ENCODE data around the gene STH. TPM values are rescaled to one million over a fixed set of nuclear protein-coding genes. Genes with fewer than 3 reads are reported as not detected.
"Not testable (repeated sequence)": the region's sequence is repeated elsewhere in the genome, so short reads cannot be mapped to it uniquely, and the experiment has no call there.

The STH gene
- total RNA-seq, 3 donors from 2014 or later: not detected

DNA sequence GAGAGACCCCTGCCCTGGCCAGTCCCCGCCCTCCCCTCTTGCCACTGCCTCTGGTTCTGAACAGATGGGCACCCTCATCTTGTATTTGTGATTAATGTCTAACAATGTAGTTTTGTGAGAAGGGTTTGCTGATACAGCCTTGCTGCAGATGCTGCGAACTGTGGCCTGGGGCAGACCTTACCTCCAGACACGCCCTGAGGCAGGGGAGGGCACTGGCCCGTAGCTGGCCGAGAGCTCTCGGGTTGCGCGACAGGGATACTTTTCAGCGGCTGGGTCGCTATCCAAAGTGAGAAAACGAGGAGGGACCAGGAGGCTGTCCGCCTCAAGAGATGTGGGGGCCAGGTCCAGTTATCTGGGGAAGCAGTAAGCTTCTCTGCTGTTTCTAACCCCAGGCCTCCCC, 21.9 kb downstream of the STH start:
- no peak for TF ChIP-seq POLR2AphosphoS5 (IDR thresholded peaks at IDR 0.05)
- TF ChIP-seq, protein P1, sequence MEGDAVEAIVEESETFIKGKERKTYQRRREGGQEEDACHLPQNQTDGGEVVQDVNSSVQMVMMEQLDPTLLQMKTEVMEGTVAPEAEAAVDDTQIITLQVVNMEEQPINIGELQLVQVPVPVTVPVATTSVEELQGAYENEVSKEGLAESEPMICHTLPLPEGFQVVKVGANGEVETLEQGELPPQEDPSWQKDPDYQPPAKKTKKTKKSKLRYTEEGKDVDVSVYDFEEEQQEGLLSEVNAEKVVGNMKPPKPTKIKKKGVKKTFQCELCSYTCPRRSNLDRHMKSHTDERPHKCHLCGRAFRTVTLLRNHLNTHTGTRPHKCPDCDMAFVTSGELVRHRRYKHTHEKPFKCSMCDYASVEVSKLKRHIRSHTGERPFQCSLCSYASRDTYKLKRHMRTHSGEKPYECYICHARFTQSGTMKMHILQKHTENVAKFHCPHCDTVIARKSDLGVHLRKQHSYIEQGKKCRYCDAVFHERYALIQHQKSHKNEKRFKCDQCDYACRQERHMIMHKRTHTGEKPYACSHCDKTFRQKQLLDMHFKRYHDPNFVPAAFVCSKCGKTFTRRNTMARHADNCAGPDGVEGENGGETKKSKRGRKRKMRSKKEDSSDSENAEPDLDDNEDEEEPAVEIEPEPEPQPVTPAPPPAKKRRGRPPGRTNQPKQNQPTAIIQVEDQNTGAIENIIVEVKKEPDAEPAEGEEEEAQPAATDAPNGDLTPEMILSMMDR (IDR thresholded peaks at IDR 0.05): no peak
- no peak for TF ChIP-seq POLR2A (IDR thresholded peaks at IDR 0.05)
- Histone ChIP-seq H3K36me3 (no peaks in the 10 kb centered on the region), H3K27me3 (no peaks in the 10 kb centered on the region), H3K4me3 (no peak overlapping the region), H3K9me3 (no peaks in the 10 kb centered on the region), H3K4me1 (no peaks in the 10 kb centered on the region), H3K27ac (no peak overlapping the region)
- intact Hi-C loops (cut with DNase I; ENCODE audit: low total_unique reads): no loop called here
- peak in 1 of 2 donors; percentile 38 for DNase-seq (ENCODE audit: low spot score in 2 of 2)

DNA sequence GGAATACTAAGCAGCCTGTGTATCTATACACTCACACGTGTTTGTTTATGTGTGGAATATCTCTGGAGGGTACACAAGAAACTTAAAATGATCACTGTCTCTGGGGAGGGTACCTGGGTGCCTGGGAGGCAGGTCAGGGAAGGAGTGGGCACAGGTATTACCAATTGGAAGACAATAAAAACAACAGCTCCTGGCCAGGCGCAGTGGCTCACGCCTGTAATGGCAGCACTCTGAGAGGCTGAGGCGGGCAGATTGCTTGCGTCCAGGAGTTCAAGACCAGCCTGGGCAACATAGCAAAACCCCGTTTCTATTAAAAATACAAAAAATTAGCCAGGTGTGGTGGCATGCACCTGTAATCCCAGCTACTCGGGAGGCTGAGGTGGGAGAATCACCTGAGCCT, 24.3 kb downstream of the STH start:
- DNase-seq (ENCODE audit: low spot score in 2 of 2); H3K36me3 ChIP-seq; H3K4me3 ChIP-seq; H3K27ac ChIP-seq; H3K27me3 ChIP-seq; H3K9me3 ChIP-seq; intact Hi-C loops (cut with DNase I; ENCODE audit: low total_unique reads); H3K4me1 ChIP-seq: not testable (repeated sequence)

DNA sequence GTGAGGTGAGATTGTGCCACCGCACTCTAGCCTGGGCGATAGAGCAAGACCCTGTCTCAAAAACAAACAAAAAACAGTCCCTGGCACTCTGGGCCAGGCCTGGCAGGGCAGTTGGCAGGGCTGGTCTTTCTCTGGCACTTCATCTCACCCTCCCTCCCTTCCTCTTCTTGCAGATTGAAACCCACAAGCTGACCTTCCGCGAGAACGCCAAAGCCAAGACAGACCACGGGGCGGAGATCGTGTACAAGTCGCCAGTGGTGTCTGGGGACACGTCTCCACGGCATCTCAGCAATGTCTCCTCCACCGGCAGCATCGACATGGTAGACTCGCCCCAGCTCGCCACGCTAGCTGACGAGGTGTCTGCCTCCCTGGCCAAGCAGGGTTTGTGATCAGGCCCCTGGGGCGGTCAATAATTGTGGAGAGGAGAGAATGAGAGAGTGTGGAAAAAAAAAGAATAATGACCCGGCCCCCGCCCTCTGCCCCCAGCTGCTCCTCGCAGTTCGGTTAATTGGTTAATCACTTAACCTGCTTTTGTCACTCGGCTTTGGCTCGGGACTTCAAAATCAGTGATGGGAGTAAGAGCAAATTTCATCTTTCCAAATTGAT, 24.8 kb downstream of the STH start:
- H3K4me1 ChIP-seq: no peaks in the 10 kb centered on the region
- no peaks in the 10 kb centered on the region for H3K9me3 ChIP-seq
- no peaks in the 10 kb centered on the region for H3K27me3 ChIP-seq
- intact Hi-C loops (cut with DNase I; ENCODE audit: low total_unique reads): no loop called here
- no peak overlapping the region for H3K4me3 ChIP-seq
- no peaks in the 10 kb centered on the region for H3K36me3 ChIP-seq
- DNase-seq (ENCODE audit: low spot score in 2 of 2): peak in 1 of 2 donors; percentile 49
- TF ChIP-seq, protein P1 (IDR thresholded peaks at IDR 0.05): no peak
- TF ChIP-seq POLR2AphosphoS5 (IDR thresholded peaks at IDR 0.05): no peak
- TF ChIP-seq POLR2A (IDR thresholded peaks at IDR 0.05): no peak
- no peak overlapping the region for H3K27ac ChIP-seq

DNA sequence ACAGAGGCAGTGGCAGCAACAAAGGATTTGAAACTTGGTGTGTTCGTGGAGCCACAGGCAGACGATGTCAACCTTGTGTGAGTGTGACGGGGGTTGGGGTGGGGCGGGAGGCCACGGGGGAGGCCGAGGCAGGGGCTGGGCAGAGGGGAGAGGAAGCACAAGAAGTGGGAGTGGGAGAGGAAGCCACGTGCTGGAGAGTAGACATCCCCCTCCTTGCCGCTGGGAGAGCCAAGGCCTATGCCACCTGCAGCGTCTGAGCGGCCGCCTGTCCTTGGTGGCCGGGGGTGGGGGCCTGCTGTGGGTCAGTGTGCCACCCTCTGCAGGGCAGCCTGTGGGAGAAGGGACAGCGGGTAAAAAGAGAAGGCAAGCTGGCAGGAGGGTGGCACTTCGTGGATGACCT, 25.5 kb downstream of the STH start:
- no peaks in the 10 kb centered on the region for H3K9me3 ChIP-seq
- peak in 1 of 2 donors; percentile 30 for DNase-seq (ENCODE audit: low spot score in 2 of 2)
- H3K27ac ChIP-seq: no peak overlapping the region
- H3K4me1 ChIP-seq: no peaks in the 10 kb centered on the region
- no peak overlapping the region for H3K4me3 ChIP-seq
- intact Hi-C loops (cut with DNase I; ENCODE audit: low total_unique reads): no loop called here
- no peaks in the 10 kb centered on the region for H3K27me3 ChIP-seq
- no peak for TF ChIP-seq POLR2A (IDR thresholded peaks at IDR 0.05)
- TF ChIP-seq, protein P1 (IDR thresholded peaks at IDR 0.05): no peak
- TF ChIP-seq POLR2AphosphoS5 (IDR thresholded peaks at IDR 0.05): no peak
- no peaks in the 10 kb centered on the region for H3K36me3 ChIP-seq

DNA sequence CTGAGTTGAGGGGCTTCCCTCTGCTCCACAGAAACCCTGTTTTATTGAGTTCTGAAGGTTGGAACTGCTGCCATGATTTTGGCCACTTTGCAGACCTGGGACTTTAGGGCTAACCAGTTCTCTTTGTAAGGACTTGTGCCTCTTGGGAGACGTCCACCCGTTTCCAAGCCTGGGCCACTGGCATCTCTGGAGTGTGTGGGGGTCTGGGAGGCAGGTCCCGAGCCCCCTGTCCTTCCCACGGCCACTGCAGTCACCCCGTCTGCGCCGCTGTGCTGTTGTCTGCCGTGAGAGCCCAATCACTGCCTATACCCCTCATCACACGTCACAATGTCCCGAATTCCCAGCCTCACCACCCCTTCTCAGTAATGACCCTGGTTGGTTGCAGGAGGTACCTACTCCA, 26.0 kb downstream of the STH start:
- no peaks in the 10 kb centered on the region for H3K4me1 ChIP-seq
- no peak for TF ChIP-seq POLR2A (IDR thresholded peaks at IDR 0.05)
- TF ChIP-seq, protein P1 (IDR thresholded peaks at IDR 0.05): no peak
- no peak for TF ChIP-seq POLR2AphosphoS5 (IDR thresholded peaks at IDR 0.05)
- no peaks in the 10 kb centered on the region for H3K27me3 ChIP-seq
- no peaks in the 10 kb centered on the region for H3K9me3 ChIP-seq
- no peak overlapping the region for H3K4me3 ChIP-seq
- no peak for DNase-seq (ENCODE audit: low spot score in 2 of 2)
- intact Hi-C loops (cut with DNase I; ENCODE audit: low total_unique reads): no loop called here
- no peaks in the 10 kb centered on the region for H3K36me3 ChIP-seq
- no peak overlapping the region for H3K27ac ChIP-seq

Measured in breast epithelium (tissue), 4 donors.